SH-SY5Y (cell line): ENCODE data around the gene FJX1.

Experiments used
- GATA2 ChIP-seq: IDR thresholded peaks from 2 replicates; pipeline ENCODE4 v1.6.1; 2011; ENCODE audit warnings: mild to moderate bottlenecking, low read depth, low read length
- GATA3 ChIP-seq: IDR thresholded peaks from 2 replicates; pipeline ENCODE4 v1.6.1; 2011; ENCODE audit warnings: low read depth, mild to moderate bottlenecking, low read length, moderate library complexity

DNA sequence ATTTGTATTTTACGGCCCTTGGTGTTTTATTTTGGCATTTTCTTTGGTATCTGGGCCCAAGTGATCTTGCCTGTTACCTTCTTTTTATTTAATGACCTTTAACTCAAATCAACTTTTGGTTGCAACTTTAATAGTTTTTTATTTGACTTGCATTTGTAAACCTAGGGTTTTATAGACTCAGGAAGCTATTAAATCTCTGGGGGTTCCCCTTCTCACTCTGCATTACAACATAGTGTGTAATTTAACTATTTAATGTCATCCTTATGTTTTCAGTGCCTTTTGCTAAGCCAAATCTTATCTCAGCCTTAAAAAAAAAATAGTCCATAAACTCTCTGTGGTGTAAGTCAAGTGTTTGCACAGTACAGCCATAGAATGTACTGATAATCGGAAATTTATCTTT is 3.4 kb downstream of the FJX1 start:
- no peak for TF ChIP-seq GATA3
- no peak for TF ChIP-seq GATA2
